ENCODE data around the gene SRRM5.
"Not testable (repeated sequence)": the region's sequence is repeated elsewhere in the genome, so short reads cannot be mapped to it uniquely, and the experiment has no call there.

Gene SRRM5

GRCh38 chr19:43616306-43616705, 4.4 kb downstream of the SRRM5 start:
- no peak for DNase-seq (ENCODE audit: low spot score)

GRCh38 chr19:43616954-43617353, 5.1 kb downstream of the SRRM5 start:
- DNase-seq (ENCODE audit: low spot score) = no peak

GRCh38 chr19:43618921-43619261, 7.0 kb downstream of the SRRM5 start:
- no peak for DNase-seq (ENCODE audit: low spot score)

- DNase-seq (ENCODE audit: low spot score) = peak; percentile 89
Measured at GRCh38 chr19:43619262-43620060, 7.6 kb downstream of the SRRM5 start, which contains the start of gene ZNF428. Gene ZNF428, minus strand, starts transcription at chr19:43619629. Its CDS starts 5,325 bp downstream, at chr19:43614304.

DNA sequence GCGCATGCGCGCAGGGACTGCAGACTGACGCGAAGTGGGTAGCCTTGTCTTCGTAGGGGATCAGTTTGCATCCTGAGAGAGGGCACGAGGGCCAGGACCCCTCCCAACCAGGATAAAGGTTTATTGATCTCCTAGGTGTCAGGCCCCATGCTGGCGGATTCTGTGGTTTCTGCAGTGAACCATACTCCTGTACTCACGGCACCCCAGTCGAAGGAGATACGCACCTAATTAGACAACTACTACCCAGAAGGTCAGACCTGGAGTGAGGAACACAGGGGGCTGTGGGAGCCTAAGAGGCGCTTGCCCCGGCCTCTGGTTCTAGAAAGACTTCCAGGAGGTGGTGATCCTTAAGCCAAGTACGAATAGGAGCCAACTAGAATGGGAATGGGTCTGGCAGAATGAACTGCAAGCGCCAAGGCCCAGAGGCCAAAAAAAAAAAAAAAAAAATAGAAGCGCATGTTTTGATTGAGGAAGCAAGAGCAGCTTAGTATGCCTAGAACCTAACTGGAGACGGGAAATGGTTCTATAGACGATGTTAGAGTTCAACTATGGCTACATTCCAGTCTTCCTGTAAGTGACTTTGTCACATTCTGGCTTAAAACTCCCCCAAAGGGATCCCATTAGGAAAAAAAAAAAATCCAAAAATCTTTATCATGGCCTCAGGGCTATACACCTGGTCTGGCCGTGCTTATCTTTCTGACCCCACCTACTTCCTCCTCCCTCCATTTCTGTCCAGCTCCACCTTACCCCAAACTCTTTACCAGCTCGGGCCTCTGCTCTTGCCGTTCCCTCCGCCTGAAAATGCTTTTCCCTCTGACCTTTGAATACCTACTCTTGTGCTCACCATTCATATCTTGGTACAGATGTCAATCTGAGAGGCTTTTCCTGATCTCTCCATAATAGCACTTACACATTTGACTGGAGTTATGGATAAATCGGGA, 8.4 kb downstream of the SRRM5 start:
- DNase-seq (ENCODE audit: low spot score) = no peak

DNA sequence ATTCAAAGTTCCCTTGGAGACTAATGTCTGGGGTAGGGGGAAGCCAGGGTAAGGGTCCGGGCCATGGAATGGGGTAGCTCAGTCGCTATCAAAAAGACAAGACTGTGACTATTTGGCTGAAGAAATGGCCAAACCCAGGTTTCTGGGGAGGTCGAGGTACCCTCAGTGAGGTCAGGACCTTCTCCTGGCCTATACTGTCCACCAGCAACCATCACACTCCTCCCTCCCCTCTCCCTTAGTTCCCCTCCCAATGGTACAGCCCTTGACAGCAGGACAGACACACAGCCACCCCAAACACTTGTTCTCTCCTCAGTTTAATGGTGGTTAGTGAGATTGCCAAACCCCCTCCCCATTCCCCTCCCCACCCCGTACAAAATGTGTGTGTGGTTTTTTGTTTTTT, 10.2 kb downstream of the SRRM5 start:
- no peak for DNase-seq (ENCODE audit: low spot score)

DNA sequence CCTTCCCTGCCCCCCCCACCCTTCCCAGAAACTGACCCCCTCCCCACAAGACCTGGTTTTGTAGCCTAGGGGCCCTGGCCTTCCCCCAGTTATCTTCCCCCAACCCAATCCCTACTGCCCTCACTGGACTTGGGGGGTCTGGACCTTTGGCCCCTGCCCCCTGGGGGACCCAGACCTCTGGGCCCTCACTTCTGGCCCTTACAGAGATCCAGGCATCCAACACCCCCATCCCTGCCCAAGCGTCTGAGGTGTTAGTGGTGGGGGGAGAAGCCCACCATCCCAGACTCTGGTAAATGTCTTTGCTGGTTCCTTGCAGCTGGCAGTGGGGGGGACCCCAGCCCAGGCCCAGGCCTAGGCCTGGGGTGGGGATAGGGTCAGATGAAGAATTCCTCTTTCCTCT, 11.1 kb downstream of the SRRM5 start:
- no peak for DNase-seq (ENCODE audit: low spot score)

- DNase-seq (ENCODE audit: low spot score) = no peak
Measured at GRCh38 chr19:43623889-43624670, 12.2 kb downstream of the SRRM5 start.

DNA sequence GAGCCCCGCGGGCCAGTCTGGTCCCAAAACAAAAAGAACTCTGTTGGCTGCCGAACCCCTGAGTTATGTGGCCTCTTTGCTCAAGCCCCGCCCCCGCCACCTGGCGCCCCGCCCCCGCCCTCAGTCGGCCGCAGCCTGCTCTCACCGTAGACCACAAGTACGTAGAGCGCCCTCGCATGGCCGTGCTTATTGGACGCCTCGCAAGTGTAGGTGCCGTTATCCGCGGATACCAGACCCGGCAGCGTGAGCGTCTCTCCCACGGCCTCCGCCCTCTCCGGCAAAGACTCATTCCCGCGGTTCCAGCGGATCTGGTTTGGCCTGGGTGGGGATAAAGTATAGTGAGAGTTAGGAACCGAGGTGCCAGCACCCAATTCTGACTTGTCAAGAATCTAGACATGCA, 13.0 kb downstream of the SRRM5 start:
- no peak for DNase-seq (ENCODE audit: low spot score)

DNA sequence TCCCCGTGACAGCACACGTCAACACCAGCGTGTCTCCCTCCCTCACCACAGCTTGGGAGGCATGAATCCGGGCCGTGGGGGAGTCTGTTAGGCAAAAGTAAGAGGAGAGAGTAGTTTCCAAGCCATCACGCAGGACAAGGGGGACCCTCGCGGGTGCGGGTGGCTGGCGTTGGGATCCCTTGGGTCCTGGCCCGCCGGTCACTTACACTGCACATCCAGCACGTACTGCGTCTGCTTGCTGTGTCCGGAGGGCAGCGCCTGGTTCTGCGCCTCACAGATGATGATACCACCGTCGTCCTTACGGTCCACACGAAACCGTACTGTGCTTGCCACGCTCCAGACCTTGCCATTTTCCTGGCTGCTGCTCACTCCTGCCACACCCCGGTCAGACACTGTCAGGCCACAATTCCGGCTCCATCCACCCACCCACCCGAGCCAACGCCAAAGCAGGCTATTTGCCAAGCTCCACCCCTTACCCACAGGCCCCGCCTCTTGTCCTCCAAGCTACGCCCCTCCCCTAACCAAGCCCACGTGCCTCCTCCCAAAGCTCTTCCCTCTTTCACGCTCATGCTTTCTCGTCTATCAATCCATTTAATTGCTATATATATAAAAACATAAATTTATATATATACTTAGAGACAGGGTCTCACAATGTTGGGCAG, 14.2 kb downstream of the SRRM5 start:
- DNase-seq (ENCODE audit: low spot score) = no peak

DNA sequence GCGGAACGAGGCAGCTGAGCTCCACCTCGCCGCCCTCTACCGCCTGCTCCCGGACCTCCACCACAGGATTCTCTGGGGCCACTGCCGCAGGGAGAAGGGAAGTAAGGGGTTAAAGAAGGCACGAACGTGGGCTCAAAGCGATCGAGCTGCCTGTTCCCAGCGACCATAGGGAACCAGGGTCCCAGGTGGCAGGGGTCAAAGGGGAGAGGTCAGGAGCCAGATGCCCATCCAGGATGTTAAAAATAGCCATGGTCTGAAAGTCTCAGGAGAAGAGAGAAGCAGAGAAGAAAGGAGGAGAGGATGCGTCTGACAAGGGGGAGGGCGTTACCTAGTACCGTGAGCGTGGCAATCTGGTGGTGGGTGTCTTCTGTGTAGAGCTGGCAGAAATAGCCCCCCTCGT, 14.9 kb downstream of the SRRM5 start:
- no peak for DNase-seq (ENCODE audit: low spot score)

- no peak for DNase-seq (ENCODE audit: low spot score)
Measured at GRCh38 chr19:43628646-43629326, 16.9 kb downstream of the SRRM5 start.

- no peak for DNase-seq (ENCODE audit: low spot score)
Measured at GRCh38 chr19:43631491-43631890, 19.6 kb downstream of the SRRM5 start.

GRCh38 chr19:43633520-43633919, 21.6 kb downstream of the SRRM5 start:
- DNase-seq (ENCODE audit: low spot score) = no peak

GRCh38 chr19:43634068-43634467, 22.2 kb downstream of the SRRM5 start:
- no peak for DNase-seq (ENCODE audit: low spot score)

- no peak for DNase-seq (ENCODE audit: low spot score)
Measured at GRCh38 chr19:43634506-43634871, 22.6 kb downstream of the SRRM5 start.

DNA sequence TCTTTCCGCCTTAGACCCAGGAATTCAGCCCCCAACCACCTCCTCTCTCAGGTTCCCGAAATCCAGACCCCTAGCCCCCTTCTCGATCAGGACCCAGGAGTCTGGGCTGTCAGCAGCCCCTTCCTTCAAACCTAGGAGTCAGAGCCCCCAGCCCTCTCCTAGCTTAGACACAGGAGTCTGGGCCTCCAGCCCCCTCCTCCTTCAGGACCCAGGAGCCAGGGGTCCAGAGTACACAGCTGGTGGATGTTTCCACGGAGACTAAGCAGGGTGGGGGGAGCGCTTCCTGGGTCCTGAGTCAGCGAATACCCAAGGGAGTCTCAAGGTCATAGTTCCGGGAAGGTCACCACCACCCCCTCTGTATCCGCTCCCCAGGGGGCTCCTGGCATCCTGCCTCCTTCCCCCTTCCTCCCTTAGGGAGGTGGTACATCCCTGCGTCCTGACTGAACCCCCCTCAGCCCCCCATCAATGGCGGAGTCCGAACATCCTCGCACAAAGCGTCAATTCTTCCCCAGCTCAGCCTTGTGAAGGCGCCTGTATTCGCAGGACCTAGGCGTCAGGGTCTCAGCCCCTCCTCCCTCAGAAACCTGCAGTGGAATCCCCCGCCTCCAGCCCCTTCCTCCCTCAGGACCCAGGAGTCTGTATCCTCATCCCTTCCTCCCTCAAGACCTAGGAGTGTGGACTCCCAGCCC, 23.1 kb downstream of the SRRM5 start:
- DNase-seq (ENCODE audit: low spot score) = no peak

DNA sequence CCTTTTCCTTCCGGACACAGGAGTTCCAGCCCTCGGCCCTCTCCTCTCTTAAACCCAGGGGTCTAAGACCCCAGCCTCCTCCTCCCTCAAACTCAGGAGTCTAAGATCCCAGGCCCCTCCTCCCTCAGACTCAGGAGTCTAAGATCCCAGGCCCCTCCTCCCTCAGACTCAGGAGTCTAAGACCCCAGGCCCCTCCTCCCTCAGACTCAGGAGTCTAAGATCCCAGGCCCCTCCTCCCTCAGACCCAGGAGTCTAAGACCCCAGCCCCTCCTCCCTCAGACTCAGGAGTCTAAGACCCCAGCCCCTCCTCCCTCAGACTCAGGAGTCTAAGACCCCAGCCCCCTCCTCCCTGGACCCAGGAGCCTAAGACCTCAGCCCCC, 23.7 kb downstream of the SRRM5 start:
- DNase-seq (ENCODE audit: low spot score) = not testable (repeated sequence)

- DNase-seq (ENCODE audit: low spot score) = peak; percentile 20
Measured at GRCh38 chr19:43636121-43636683, 24.3 kb downstream of the SRRM5 start.
